Liver (tissue), 3 donors: ENCODE data around the gene ETS1.
A peak's percentile ranks its signal among the peaks of the same experiment; 100 is the strongest.

Source experiments
- CTCF ChIP-seq: fragments of 150-350 bp; IDR thresholded peaks from 2 replicates; pipeline ENCODE4 v1.5.1; 2017; ENCODE audit warnings: improper control_type of control experiment, low read depth, low read length; ENCODE audit not compliant: missing input control
- GABPA ChIP-seq, 2 donors: IDR thresholded peaks in 1 of 2; conservative IDR thresholded peaks in 1 of 2; 2 replicates each; pipeline ENCODE4 v1.6.1; 2016; ENCODE audit warnings: antibody characterized with exemption in 2 of 2, mild to moderate bottlenecking in 1 of 2, moderate library complexity in 1 of 2
- HNF4A ChIP-seq, 2 donors: conservative IDR thresholded peaks; 2 replicates each; pipeline ENCODE4 v1.6.1; 2016; ENCODE audit warnings: antibody characterized with exemption in 2 of 2, mild to moderate bottlenecking in 2 of 2
- RAD21 ChIP-seq, 2 donors: IDR thresholded peaks; 2 replicates each; pipeline ENCODE4 v1.6.1; 2016; ENCODE audit warnings: antibody characterized with exemption in 2 of 2, mild to moderate bottlenecking in 2 of 2
- SP1 ChIP-seq: IDR thresholded peaks from 2 replicates; pipeline ENCODE4 v1.6.1; 2018; ENCODE audit warnings: antibody characterized with exemption, mild to moderate bottlenecking
- TAF1 ChIP-seq: conservative IDR thresholded peaks from 2 replicates; pipeline ENCODE4 v1.6.1; 2016; ENCODE audit warnings: antibody characterized with exemption, mild to moderate bottlenecking
- YY1 ChIP-seq: IDR thresholded peaks from 2 replicates; pipeline ENCODE4 v1.6.1; 2016; ENCODE audit warnings: antibody characterized with exemption, mild to moderate bottlenecking
- TF ChIP-seq, protein P1 (sequence below): IDR thresholded peaks from 2 replicates; pipeline ENCODE4 v1.6.1; 2016; ENCODE audit warnings: antibody characterized with exemption
- donor health status: healthy.
- donor health status: healthy.

GRCh38 chr11:128496249-128496648 lies 91.1 kb downstream of the ETS1 start:
- TF ChIP-seq, protein P1, sequence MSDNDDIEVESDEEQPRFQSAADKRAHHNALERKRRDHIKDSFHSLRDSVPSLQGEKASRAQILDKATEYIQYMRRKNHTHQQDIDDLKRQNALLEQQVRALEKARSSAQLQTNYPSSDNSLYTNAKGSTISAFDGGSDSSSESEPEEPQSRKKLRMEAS = no peak
- no peak for TF ChIP-seq CTCF
- TF ChIP-seq TAF1 = no peak
- no peak for TF ChIP-seq SP1
- TF ChIP-seq HNF4A (conservative IDR thresholded peaks at IDR 0.05) = peak in 1 of 2 donors; percentile 7
- no peak for TF ChIP-seq YY1
- no peak for TF ChIP-seq RAD21 (IDR thresholded peaks at IDR 0.05)
- no peak for TF ChIP-seq GABPA (IDR thresholded peaks at IDR 0.05 in 1 of 2, conservative IDR thresholded peaks at IDR 0.05 in 1 of 2)
